Left kidney (tissue), 1 donor: Measurements from ENCODE around the gene ZMYM1. TPM values are rescaled to one million over a fixed set of nuclear protein-coding genes. Genes with fewer than 3 reads are reported as not detected.

Experiments
- polyA plus RNA-seq: library from polyadenylated mRNA; unstranded; fragments of 120-200 nt; gene quantifications from one replicate; pipeline ENCODE4 v1.2.1, GENCODE V29; 2013; ENCODE audit not compliant: insufficient read length

Gene ZMYM1
- polyA plus RNA-seq, 1 donor = 27.0 TPM

Other genes with a start within 250 kb of the ZMYM1 start
- 34.8 TPM for gene SMIM12, start 219.6 kb upstream of the ZMYM1 start, polyA plus RNA-seq
- 1.9 TPM for gene DLGAP3, start 149.7 kb upstream of the ZMYM1 start, polyA plus RNA-seq
- 25.9 TPM for gene TMEM35B, start 94.0 kb upstream of the ZMYM1 start, polyA plus RNA-seq
- 29.8 TPM for gene ZMYM6, start 47.4 kb upstream of the ZMYM1 start, polyA plus RNA-seq
- 1,171 TPM for gene SFPQ, start 113.8 kb downstream of the ZMYM1 start, polyA plus RNA-seq
- gene ZMYM4, start 189.3 kb downstream of the ZMYM1 start, polyA plus RNA-seq = 90.5 TPM